NCI-H446 treated with DMSO at 0.1 percent for 48 hours (cell line): ENCODE results near the gene ZNF324B.
A peak's percentile ranks its signal among the peaks of the same experiment; 100 is the strongest.
"Not testable (repeated sequence)": the region's sequence is repeated elsewhere in the genome, so short reads cannot be mapped to it uniquely, and the experiment has no call there.

Experiments
- DNase-seq: peaks from one replicate; lab custom pipeline; 2025; lab: John Stamatoyannopoulos, UW

The ZNF324B gene

DNA sequence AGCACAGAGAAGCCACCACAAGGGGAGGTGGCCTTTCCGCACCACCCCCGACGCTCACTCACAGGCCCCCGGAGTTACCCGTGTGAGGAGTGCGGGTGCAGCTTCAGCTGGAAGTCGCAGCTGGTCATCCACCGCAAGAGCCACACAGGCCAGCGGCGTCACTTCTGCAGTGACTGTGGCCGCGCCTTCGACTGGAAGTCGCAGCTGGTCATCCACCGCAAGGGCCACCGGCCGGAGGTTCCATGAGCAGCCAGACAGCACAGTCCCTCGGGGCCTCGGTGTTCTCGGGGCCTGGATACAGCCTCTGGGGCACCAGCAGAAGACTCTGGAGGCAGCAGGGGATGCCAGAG, 29.0 kb downstream of the ZNF324B start:
- DNase-seq, result no peak

DNA sequence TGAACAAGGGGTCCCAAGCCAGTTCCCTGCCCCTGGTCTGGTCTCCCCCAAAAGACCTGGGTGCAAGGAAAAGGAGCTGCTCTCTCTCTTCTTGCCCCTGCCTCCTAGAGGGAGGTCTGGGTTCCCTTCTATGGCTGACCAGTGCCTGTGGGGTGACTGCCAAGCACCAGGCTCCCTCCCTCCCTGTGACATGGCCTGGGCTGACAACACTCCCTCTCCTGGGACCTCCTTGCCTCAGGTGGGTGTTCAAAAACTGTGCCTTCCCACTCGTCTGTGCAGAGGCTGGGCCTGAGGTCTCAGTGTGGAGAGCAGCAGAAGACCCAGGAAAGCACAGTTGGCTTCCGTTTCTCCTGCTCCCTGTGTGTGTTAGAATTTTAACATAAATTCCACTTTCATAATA, 29.4 kb downstream of the ZNF324B start:
- no peak for DNase-seq

DNA sequence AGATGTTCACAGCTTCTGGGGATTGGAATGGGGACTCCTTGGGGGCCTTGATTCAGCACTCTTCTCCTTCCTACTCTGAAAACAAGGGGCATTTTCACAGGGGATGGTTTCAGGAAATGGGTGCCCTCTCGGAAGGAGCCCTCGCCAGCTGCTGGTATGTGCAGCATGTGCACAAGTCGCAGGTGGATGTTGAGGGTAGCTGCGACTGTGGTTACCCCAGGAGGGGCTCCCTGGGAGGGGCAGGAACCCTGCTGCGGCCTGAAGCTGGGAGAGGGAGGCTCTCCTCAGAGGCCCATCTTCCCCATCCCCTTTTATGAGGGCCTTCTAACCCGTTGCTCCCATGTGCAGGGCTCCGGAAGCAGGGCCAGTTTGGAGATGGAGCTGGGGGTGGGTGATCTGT, 30.9 kb downstream of the ZNF324B start:
- DNase-seq, result no peak

DNA sequence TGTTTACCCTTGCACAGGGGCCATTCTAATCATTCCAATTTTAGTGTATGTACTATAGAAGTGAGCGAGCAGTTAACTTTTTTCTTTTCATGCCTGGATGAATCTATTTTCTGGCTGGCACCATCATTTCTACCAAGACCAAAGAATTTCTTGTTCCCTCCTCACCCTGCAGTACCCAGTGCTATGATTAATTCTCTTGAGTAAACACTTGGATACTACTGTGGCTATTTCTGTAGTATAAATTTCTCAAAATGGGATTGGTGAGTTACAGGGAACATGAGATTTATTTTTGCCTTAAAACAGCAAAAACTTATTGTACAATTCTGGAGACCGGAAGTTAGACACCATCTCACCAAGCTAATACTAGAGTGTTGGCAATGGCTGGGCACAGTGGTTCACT, 32.4 kb downstream of the ZNF324B start:
- no peak for DNase-seq

DNA sequence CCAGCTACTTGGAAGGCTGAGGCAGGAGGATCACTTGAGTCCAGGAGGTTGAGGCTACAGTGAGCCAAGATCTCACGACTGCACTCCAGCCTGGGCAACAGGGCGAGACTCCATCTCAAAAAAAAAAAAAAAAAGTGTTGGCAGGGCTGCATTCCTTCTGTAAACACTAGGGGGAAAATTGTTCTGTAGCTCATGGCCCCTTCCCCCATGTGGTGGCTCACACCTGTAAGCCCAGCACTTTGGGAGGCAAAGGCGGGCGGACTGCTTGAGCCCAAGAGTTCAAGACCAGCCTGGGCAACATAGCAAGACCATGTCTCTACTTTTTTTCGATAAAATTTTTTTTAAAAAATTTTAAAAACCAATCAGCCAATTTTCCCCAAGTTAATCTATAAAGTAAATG, 32.9 kb downstream of the ZNF324B start:
- not testable (repeated sequence) for DNase-seq

DNA sequence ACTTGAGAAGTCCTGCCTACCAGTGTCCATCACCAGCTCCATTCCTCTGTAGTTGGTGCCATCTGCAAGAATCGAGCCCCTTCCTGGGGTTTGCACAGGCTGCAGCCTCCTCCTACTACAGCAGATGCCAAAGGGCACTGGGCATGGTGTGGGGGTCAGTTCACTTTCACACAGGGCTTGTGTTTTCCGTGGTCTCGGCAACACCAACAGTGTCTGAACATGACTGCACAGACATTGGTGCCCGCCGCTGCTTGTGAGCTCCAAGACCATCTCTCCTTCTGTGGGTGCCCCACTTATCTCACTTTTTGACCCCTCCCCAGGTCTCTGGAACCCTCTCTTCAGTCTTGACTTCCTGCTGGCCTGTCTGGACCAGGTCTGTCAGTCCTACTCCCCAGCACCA, 40.0 kb downstream of the ZNF324B start:
- no peak for DNase-seq

DNA sequence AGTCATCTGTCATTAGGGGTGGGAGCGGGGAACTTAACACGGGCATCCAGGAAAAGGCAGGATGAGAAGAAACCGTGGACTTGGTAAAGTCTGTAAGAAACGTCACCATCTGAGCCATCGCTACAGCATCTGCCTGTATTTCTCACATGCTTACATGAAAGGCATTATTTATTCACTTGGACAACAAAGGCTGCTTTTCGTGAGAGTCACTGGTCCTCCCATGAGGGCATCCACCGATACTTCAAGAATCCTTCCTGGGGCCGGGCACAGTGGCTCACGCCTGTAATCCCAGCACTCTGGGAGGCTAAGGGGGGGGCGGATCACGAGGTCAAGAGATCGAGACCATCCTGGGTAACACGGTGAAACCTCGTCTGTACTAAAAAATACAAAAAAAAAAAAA, 40.8 kb downstream of the ZNF324B start:
- DNase-seq, result no peak

DNA sequence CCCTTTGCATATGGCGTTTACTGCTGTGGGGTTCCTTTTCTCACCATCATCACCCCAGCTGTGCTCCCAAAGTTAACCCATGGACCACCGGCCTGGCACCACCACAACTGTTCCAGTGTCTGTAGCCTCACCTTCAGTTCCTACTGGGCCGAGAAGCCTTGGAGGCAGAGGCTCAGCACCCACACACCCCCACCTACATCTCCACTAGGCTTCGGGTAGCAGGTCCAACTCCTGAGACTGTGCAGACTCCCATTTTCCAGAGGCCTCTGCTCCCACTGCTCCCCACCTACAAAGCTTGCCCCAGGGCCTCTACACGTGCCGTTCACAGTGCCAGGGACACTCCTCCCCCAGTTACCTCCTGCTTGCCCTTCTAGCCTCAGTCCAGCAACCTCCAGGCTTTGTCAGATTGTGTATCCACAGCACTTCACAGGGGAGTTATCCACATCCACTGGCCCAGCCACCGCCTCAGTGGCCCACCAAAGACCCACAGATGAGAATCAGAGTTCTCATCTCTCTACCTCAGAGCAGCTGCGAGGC, 46.3 kb downstream of the ZNF324B start:
- DNase-seq, result no peak

DNA sequence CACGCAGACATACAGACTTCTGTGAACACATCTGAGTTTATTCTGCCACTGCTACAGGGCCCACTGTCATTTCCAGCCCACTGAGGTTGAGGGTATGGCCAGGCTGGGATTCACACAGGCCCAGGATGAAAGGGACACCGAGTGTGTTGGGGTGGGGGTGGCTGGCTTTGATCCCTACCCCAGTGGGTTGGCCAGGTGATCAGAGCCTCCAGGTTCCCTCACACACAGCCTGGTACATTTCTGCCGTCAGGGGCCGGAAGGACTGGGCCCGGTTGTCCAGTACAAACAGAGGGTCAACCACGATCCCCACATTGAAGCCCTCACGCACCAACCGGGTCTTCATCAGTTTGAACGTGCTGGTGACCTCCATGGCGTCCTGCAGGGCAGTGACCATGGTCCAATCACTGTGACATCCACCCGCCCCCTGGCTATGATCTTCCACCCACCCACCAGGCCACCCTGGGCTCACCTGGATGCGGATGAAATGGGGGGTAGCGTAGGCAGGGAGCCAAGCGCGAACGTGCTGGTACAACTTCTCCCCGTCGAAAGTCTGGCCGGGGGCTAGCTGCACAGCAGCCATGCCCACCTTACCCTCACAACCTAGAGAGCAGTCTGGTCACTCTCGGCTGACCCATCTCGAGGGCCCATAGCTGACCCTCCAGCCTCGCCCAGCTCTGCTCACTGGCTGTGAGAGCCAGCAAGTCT, 47.0 kb downstream of the ZNF324B start:
- DNase-seq, result no peak

DNA sequence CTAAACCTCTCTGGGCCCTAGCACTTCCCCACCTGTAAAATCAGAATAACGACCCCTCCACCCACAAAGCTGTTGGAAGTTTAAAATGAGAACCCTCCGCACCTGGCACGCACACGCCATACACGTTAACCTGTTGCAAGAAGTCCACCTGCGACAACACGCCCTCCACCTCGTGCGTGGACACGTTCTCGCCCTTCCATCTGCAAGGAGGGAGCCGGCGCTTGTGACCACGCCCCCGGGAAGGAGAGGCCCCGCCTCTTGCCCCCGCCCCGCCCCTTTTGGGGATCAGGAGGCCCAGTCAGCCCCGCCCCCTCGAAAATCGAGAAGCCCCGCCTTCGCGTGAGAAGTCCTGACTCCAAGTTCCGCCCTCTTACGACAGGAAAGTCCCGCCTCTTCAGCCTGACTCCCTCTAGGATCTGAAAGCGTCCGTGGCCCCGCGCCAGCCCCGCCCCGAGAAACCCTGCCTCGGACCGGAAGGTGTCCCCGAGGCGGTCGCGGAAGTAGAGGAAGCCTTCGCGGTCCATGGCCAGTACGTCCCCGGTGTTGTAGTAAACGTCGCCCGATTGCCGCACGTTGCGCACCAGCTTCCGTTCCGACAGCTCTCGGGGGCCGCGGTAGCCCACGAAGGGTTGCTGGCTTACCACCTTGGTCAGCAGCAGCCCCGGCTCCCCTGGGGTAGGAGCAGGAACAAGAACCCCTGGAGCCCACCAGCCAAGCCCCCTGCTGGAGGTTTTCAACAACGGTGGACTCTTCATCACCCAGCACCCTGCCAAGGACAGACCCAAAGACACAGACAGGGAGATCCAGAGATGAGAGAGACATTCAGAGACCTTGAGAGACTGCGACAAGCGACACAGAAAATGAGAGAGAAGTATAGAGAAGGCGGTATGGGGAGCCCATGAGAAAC, 47.9 kb downstream of the ZNF324B start:
- peak; percentile 98 for DNase-seq

DNA sequence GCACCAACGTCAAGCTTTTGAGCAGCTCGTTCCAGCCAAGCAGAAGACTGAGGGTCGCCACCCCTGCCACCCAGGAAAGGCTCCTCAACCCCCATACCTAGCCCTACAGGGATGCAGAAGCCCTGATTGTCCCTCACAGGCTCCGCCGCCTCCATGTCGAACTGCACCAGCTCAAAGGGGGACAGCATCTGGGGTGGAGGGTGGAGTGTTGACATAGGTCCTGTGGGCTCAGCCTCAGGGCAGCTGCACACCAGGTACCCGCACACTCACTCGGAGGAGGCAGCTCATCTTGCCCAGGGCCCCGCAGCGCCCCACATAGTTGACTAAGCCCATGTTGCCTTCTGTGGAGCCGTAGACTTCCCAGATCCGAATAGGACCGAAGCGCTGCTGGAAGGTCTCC, 48.8 kb downstream of the ZNF324B start:
- DNase-seq, result no peak
